Measurements from ENCODE around the gene SLC9A9. TPM values are rescaled to one million over a fixed set of nuclear protein-coding genes. Genes with fewer than 3 reads are reported as not detected.

Gene SLC9A9
- total RNA-seq, 1 experiment from 2014 or later, result 0.84 TPM

- no peak for DNase-seq (ENCODE audit: low read depth)
Measured at GRCh38 chr3:143218166-143218835, 630.0 kb downstream of the SLC9A9 start.

GRCh38 chr3:143217283-143217682 is 631.0 kb downstream of the SLC9A9 start:
- DNase-seq (ENCODE audit: low read depth), result no peak

- peak; percentile 43 for DNase-seq (ENCODE audit: low read depth)
Measured at GRCh38 chr3:143216709-143217182, 631.5 kb downstream of the SLC9A9 start.

Other genes with a start within 250 kb of the SLC9A9 start
- gene DIPK2A, start 123.4 kb upstream of the SLC9A9 start, total RNA-seq (2014; rRNA removed; shearing (Covaris generic)), result 20.4 and 25.2 TPM in 2 replicates

Data from RPMI7951 (cell line).